HL-60/S4 treated with retinoic acid at 250 ng/mL for 4 days and 3 days (cell line): ENCODE results near the gene ARHGAP33.

ENCODE experiments used
- in situ Hi-C: fragments of 300-500 bp; cut with MboI; formaldehyde crosslinking; loops from 2 replicates; pipeline ENCODE4 v1.7.0; 2022; ENCODE audit warnings: low sequenced_read_pairs

Gene ARHGAP33

GRCh38 chr19:35775298-35776101 lies at the start of gene ARHGAP33:
Gene ARHGAP33 (plus strand): TSS chr19:35775564. CDS start chr19:35775659, 95 bp downstream.
- in situ Hi-C loops: no loop called here

- in situ Hi-C loops: no loop called here
These were observed 48.1 kb upstream of the ARHGAP33 start for GRCh38 chr19:35727053-35727955.

- in situ Hi-C loops: no loop called here
These were observed 47.2 kb upstream of the ARHGAP33 start for GRCh38 chr19:35727956-35728706.

- in situ Hi-C loops: no loop called here
These were observed 46.3 kb upstream of the ARHGAP33 start for GRCh38 chr19:35729021-35729420.

GRCh38 chr19:35729763-35730162 lies 45.6 kb upstream of the ARHGAP33 start:
- in situ Hi-C loops: no loop called here

- in situ Hi-C loops: no loop called here
These were observed 45.0 kb upstream of the ARHGAP33 start for GRCh38 chr19:35730326-35730725.

- in situ Hi-C loops: no loop called here
These were observed 44.0 kb upstream of the ARHGAP33 start for GRCh38 chr19:35731353-35731752.

GRCh38 chr19:35731779-35732405 lies 43.5 kb upstream of the ARHGAP33 start:
- in situ Hi-C loops: no loop called here

GRCh38 chr19:35732540-35733179 lies 42.7 kb upstream of the ARHGAP33 start:
- in situ Hi-C loops: no loop called here

GRCh38 chr19:35733180-35734125 lies 41.9 kb upstream of the ARHGAP33 start:
- in situ Hi-C loops: no loop called here

GRCh38 chr19:35734273-35734672 lies 41.1 kb upstream of the ARHGAP33 start:
- in situ Hi-C loops: no loop called here

GRCh38 chr19:35734889-35735288 lies 40.5 kb upstream of the ARHGAP33 start:
- in situ Hi-C loops: no loop called here

- in situ Hi-C loops: no loop called here
These were observed 38.2 kb upstream of the ARHGAP33 start for GRCh38 chr19:35736913-35737886.

GRCh38 chr19:35738021-35738886 lies 37.1 kb upstream of the ARHGAP33 start:
- in situ Hi-C loops: no loop called here

GRCh38 chr19:35738887-35739229 lies 36.5 kb upstream of the ARHGAP33 start:
- in situ Hi-C loops: no loop called here

GRCh38 chr19:35739275-35740107 lies 35.9 kb upstream of the ARHGAP33 start:
- in situ Hi-C loops: no loop called here
